Aortic smooth muscle cell (primary cell): ENCODE results near the gene DPT. TPM values are rescaled to one million over a fixed set of nuclear protein-coding genes. Genes with fewer than 3 reads are reported as not detected.

Experiments used
- total RNA-seq: library from RNA; depleted of rRNA; stranded (reverse); fragments of >200 nt; gene quantifications from 2 replicates; pipeline ENCODE4 v1.2.3, GENCODE V29; 2014

The DPT gene
- total RNA-seq, result 0.93 and 1.7 TPM in 2 replicates

DNA sequence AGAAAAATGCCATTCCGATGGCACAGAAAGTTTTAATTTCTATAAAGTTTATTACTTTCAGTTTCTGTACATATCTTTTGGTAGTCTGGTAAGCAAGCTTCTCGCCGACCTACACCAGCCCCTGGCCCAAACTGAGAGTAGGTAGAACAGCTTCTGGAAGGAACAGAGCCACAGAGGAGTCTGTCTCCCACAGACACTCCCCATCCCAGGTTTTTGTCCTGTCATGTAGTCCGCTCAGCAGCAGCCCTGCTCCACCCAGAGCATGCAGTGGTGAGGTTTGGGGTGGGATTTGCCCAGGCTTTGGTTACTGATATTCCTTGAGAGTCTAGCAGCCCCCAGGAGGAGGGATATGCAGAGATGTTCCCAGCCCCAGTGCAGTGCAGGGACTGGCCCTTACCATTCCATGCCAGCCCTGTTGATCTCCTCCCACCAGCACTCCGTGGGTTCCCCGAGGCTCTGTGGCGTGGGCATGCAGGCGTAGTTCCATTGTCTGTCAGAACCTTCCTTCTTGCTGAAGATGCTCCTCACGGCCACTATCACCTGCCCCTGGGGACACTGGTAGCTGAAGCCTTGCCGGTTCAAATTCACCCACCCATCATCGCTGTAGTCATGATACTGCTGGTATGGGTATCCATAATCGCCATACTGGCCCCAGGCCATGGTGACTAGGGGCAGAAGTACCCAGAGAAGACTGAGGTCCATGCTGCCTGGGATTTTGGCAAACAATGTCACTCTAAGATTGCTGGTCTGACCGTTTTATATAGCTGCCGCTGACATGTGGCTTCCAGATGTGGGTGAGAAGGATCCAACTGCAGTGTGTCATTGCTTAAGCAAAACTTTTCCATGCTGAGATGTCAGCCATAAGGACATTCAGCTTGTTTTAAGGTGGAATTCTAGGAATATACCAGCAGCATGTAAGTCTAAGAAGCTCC is at the start of gene DPT:
Gene DPT (minus strand): TSS at position 734 of the 932 bp plus-strand sequence. CDS start 32 bp downstream, at position 702.

Other genes starting within 250 kb of the DPT start
- gene XCL2, start 185.2 kb downstream of the DPT start, total RNA-seq, result not detected in 2 replicates
- gene XCL1, start 152.6 kb downstream of the DPT start, total RNA-seq, result not detected in 2 replicates